Measurements from ENCODE around the gene EPB41L4A.

Gene EPB41L4A

DNA sequence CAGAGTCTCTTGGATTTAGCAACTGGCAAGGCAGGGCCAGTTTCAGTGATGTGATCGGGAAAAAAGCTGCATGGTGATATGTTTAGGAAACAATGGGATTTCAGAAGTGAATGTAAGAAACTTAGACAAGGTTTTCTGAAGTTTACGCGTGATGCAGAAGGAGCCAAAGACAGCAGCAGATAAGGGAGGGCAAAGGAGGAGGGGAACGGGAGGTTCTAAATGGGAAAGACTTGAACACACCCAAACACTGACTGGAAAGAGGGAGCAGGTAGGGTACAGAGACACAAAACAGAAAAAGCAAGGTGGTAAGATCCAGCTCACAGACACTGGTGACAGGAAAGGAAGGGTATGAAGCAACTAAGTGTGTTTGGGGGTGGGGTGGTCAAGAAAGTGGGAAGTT is 115.4 kb downstream of the EPB41L4A start:
- no peak for DNase-seq

GRCh38 chr5:112294126-112294525 is 125.0 kb downstream of the EPB41L4A start:
- no peak for DNase-seq

GRCh38 chr5:112293587-112293986 is 125.5 kb downstream of the EPB41L4A start:
- DNase-seq = no peak

GRCh38 chr5:112290691-112291090 is 128.4 kb downstream of the EPB41L4A start:
- DNase-seq = no peak

- no peak for DNase-seq
Measured at GRCh38 chr5:112289465-112289864, 129.6 kb downstream of the EPB41L4A start.

- DNase-seq = no peak
Measured at GRCh38 chr5:112283943-112284929, 134.8 kb downstream of the EPB41L4A start.

GRCh38 chr5:112283034-112283582 is 136.0 kb downstream of the EPB41L4A start:
- DNase-seq = no peak

- no peak for DNase-seq
Measured at GRCh38 chr5:112279082-112279481, 140.0 kb downstream of the EPB41L4A start.

DNA sequence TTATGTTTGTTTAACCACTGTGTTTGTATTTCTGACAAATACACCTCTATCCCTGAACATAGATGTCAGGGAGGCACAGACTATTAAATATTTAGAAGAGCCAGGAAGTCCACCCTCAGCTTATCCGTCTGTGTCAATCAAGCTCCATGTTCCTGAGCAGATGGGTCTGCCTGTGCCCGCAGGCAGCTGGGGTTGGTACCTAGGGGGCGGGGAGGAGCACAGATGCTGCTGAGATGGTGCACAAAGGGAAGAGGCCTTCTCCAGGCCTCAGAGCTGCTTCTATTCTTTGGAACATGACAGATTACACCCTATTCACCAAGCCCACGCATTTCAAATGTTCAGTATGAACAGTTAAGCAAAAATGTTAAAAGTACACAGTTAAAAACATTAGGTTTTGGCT is 142.1 kb downstream of the EPB41L4A start:
- no peak for DNase-seq

- DNase-seq = no peak
Measured at GRCh38 chr5:112275671-112276070, 143.4 kb downstream of the EPB41L4A start.

DNA sequence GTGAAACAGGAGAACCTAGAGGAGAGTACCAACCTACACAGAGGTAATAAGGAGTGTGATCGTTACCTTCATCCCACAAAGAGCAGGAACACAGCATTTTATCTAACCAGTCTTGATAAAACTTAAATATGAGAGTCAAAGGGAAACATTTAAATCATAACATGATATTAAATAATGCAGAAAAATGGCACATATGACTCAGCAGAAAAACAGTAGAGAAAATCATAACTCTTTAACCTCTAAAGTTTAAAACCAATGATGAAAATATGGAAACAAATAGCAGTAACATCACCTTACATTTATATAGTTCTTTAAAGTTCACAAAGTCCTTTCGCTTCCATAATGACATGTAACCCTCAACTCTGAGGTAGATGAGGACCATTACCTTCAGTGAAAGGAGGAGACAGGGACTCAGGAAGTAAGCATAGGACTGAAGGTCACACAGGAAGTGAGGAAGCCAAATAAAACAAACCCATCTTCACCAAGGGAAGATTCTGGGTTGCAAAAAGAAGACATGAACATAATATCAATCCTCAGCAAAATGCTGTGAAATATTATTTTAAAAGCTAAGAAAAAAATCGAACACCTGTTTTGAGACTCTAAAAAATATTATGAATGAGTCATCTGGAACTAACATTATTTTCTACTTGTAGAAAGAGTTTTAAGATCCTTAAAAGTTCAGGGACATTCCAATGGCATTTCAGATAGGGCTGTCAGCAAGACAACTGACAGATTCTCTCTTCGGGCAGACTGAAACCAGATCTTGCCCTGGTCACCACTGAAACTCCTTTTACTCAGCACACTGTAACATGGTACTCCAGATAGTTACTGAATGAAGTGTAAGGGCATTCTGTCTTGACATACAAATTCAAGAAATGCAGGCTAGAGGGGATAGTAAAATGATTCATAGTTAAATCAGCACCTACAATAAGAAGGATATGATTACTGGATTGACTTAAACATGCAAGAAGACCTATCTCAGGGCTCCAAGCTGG is 148.5 kb downstream of the EPB41L4A start:
- no peak for DNase-seq

DNA sequence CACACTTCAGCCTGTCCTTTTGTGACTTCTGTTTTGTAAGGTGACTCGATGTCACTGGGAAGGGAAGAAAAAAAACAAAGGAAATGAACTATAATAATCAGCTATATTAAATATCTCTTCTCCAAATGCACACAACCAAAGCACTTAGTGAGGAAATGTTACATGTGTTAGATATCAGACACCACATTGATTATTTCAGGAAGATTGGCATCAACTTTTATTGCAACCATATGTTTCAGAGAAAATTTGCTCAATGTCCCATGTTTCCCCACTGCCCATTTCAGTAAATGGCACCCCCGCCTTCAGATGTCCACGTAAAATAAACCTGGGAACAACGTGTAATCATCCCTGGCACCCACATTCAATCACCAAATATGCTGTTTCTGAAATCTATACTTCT is 151.8 kb downstream of the EPB41L4A start:
- DNase-seq = no peak

GRCh38 chr5:112264666-112265065 is 154.4 kb downstream of the EPB41L4A start:
- DNase-seq = no peak

GRCh38 chr5:112264151-112264550 is 154.9 kb downstream of the EPB41L4A start:
- DNase-seq = no peak

DNA sequence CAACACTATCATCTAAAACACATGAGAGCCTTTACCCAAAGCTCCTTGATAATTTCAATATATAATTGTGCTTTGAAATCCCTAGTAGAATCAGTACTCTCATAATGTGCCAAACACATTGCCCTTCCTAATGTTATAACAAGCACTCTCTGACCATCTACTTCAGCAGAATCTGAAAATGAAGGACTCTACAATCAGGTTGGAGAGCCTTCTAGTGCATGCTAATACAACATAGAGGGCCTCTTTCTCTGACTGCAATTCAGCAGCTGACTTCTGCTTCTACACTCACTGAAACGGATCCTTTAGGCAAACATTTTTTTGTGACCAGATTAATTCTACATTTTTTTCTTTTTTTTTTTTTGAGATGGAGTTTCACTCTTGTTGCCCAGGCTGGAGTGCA is 155.6 kb downstream of the EPB41L4A start:
- DNase-seq = no peak

DNA sequence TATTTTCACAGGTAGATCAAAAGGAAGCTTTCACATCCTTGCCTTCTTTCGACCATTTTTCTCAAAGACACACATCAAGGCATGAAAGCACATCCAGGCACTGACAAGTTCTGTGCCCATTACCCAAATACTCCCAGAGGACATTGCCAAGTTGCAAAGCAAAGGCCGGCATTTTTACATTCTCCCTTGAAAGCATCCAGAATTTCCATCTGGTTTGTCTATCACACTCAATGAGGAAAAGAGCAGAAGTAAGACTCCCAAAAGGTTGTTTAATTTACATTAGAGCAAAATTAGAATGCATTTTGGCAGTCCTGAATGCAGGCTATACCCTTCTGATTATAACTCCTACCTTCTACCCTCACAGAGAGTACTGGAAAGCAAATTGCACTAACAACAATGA is 160.5 kb downstream of the EPB41L4A start:
- DNase-seq = no peak

GRCh38 chr5:112257976-112258375 is 161.1 kb downstream of the EPB41L4A start:
- no peak for DNase-seq

- DNase-seq = no peak
Measured at GRCh38 chr5:112257005-112257404, 162.1 kb downstream of the EPB41L4A start.

GRCh38 chr5:112254303-112254702 is 164.8 kb downstream of the EPB41L4A start:
- DNase-seq = no peak

DNA sequence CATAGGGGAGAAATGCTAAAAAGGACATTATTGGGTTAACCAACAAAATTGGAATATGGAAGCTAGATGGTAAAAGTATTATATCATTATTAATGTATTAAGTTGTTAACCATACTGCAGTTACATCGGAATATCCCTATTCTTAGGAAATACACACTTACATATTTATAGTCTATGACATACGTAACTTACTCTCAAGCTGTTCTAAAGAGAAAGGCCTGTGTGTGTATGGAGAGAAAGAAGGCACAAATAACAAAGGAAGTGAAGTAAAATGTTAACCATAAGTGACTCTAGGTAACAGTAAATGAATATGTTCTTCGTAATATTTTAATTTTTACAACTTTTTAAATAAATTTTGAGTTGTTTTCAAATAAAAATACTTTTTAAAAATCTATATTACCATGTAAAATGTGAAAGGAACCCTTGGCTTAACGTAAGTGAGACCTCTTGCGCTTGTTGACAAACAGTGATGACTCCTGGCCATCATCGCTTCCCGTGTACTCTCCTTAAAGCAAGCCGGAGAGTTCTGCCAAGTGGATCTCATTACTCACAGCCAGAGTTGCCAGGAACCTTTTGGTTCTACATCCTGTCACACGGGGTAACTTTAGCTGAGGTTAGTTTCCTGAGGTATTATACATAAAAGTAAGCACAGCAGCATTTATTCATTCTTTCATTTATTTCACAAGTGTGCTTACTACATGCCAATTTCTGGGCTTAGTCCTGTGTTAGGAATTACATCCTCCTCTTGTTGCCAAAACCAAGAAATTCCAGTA is 165.4 kb downstream of the EPB41L4A start:
- DNase-seq = no peak

- no peak for DNase-seq
Measured at GRCh38 chr5:112250551-112250950, 168.5 kb downstream of the EPB41L4A start.

GRCh38 chr5:112248623-112249022 is 170.5 kb downstream of the EPB41L4A start:
- DNase-seq = no peak
